SU-DHL-6 (cell line): ENCODE results near the gene NFATC1.

Experiments
- H2AFZ ChIP-seq: fragments of 200-600 bp; sonication (generic); 2 replicates; pipeline ENCODE4 v1.6.1; 2014; ENCODE audit warnings: low read depth, mild to moderate bottlenecking, moderate library complexity, mixed read lengths, antibody characterized with exemption, low read length; ENCODE audit not compliant: severe bottlenecking
- H3F3A ChIP-seq: fragments of 200-600 bp; shearing (Covaris generic); 2 replicates; pipeline ENCODE4 v1.6.0; 2016; ENCODE audit warnings: antibody characterized with exemption, mild to moderate bottlenecking; ENCODE audit not compliant: insufficient read depth
- H3K27ac ChIP-seq: fragments of 200-600 bp; sonication (generic); 2 replicates; pipeline ENCODE4 v1.5.1; 2016; ENCODE audit warnings: low read depth, mild to moderate bottlenecking, low read length, moderate library complexity, mixed read lengths
- H3K27me3 ChIP-seq: fragments of 200-600 bp; sonication (generic), shearing (Covaris generic); 2 replicates; pipeline ENCODE4 v1.6.0; 2014; ENCODE audit warnings: mild to moderate bottlenecking, low read length
- H3K36me3 ChIP-seq: fragments of 200-600 bp; sonication (generic); 2 replicates; pipeline ENCODE4 v1.6.1; 2014; ENCODE audit warnings: mild to moderate bottlenecking, low read length, mixed read lengths
- H3K4me2 ChIP-seq: fragments of 300-600, 200-600 bp; shearing (Covaris generic), sonication (generic); 2 replicates; pipeline ENCODE4 v1.6.0; 2014; ENCODE audit warnings: low read length, low read depth, mild to moderate bottlenecking; ENCODE audit not compliant: poor library complexity, severe bottlenecking
- H3K4me3 ChIP-seq: fragments of 200-600 bp; sonication (generic); 2 replicates; pipeline ENCODE4 v1.5.1; 2014; ENCODE audit warnings: antibody characterized with exemption, low read length, mild to moderate bottlenecking, mixed read lengths; ENCODE audit not compliant: insufficient read depth, poor library complexity, severe bottlenecking
- H3K79me2 ChIP-seq: fragments of 200-600 bp; sonication (generic); 2 replicates; pipeline ENCODE4 v1.6.1; 2014; ENCODE audit warnings: mild to moderate bottlenecking, low read length, moderate library complexity; ENCODE audit not compliant: insufficient read depth
- H3K9ac ChIP-seq: fragments of 200-600 bp; sonication (generic); 2 replicates; pipeline ENCODE4 v1.7.0; 2014; ENCODE audit warnings: mild to moderate bottlenecking, low read length
- H3K9me2 ChIP-seq: fragments of 200-600 bp; sonication (generic); replicated peaks from 2 replicates; pipeline ENCODE4 v1.6.1; 2014; ENCODE audit warnings: low read length; ENCODE audit not compliant: insufficient read depth
- H3K9me3 ChIP-seq: fragments of 200-600 bp; sonication (generic); 2 replicates; pipeline ENCODE4 v1.6.1; 2014; ENCODE audit warnings: low read length, mixed read lengths; ENCODE audit not compliant: insufficient read depth
- H4K20me1 ChIP-seq: fragments of 200-600 bp; sonication (generic); 2 replicates; pipeline ENCODE4 v1.6.1; 2014; ENCODE audit warnings: low read depth, mild to moderate bottlenecking, antibody characterized with exemption, low read length, moderate library complexity, mixed read lengths
- CTCF ChIP-seq: fragments of 200-600 bp; sonication (generic); IDR thresholded peaks from one replicate; pipeline ENCODE4 v1.5.1; 2017; ENCODE audit warnings: antibody characterized with exemption, mild to moderate bottlenecking, low read length, moderate library complexity; ENCODE audit not compliant: insufficient read depth, poor library complexity, severe bottlenecking
- EZH2phosphoT487 ChIP-seq: fragments of 200-600 bp; sonication (generic), shearing (Covaris generic); conservative IDR thresholded peaks from 2 replicates; pipeline ENCODE4 v1.6.1; 2018; ENCODE audit warnings: mild to moderate bottlenecking, antibody characterized with exemption, low read length, moderate library complexity, mixed read lengths

Gene NFATC1

DNA sequence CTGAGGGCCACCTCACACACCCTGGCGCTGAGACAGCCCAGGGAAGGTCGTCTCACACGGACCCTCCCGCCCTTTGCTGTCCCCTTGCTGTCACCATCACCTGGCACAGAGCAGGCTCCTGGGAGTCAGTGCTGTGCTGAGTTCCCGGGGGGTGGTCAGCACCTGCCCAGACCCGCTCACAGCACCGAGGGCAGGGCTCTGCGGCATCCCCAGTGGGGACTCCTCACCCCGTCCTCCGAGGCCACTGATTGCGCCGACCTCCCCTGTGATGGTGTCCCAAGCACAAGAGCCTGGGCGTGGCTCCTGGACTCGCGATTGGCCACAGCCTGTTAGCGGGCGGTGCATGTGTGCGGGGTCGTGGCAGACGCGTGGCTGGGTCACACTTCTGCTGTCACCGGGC, 65.9 kb downstream of the NFATC1 start:
- Histone ChIP-seq H4K20me1 (no peaks in the 10 kb centered on the region), H3K27ac (peak overlapping the region; percentile 89; the same call in 1 of the 2 replicates)

DNA sequence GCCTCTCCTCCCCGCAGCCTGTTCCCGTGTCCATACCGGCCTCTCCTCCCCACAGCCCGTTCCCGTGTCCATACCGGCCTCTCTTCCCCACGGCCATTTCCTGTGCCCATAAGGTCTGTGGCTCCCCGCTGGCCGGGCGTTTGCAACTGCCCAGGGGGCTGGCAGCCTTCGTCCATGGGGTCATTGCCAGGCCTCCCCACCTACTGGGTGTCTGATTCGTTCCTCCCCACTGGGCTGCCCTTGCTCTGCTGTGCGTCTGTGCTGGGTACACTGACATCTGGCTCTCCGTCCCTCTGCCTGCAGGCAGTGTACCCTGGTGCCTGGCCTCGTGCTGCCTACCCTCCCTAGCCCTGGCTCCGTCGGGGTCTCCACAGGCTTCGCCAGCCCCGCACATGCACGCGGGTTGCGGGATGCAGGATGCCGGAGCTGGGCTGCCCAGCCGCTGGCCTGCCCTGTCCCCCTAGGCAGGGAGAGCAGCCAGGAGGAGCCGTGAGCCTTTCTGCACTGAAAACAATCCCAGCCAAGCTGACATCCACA, 67.8 kb downstream of the NFATC1 start:
- Histone ChIP-seq H3K79me2 (no peaks in the 10 kb centered on the region), H3K9me3 (no peaks in the 10 kb centered on the region), H2AFZ (no peak overlapping the region), H3K27ac (peak overlapping the region; percentile 33; the same call in 1 of the 2 replicates), H4K20me1 (no peaks in the 10 kb centered on the region), H3K36me3 (no peaks in the 10 kb centered on the region), H3K9ac (no peak overlapping the region), H3F3A (peaks cover 19% of the 10 kb centered on the region), H3K9me2 (no peaks in the 10 kb centered on the region), H3K4me2 (no peak overlapping the region), H3K4me3 (no peak overlapping the region), H3K27me3 (no peaks in the 10 kb centered on the region)
- TF ChIP-seq EZH2phosphoT487 (no peak), CTCF (no peak)

More for the DNA sequence above, 65.9 kb downstream of the NFATC1 start:
- no peak overlapping the region for H2AFZ ChIP-seq
- no peaks in the 10 kb centered on the region for H3K9me2 ChIP-seq
- H3K4me2 ChIP-seq, result no peak overlapping the region
- H3K79me2 ChIP-seq, result no peaks in the 10 kb centered on the region
- no peaks in the 10 kb centered on the region for H3K27me3 ChIP-seq
- TF ChIP-seq CTCF, result no peak
- TF ChIP-seq EZH2phosphoT487, result no peak
- no peak overlapping the region for H3K4me3 ChIP-seq
- peaks cover 15% of the 10 kb centered on the region for H3F3A ChIP-seq
- no peaks in the 10 kb centered on the region for H3K9me3 ChIP-seq
- H3K36me3 ChIP-seq, result no peaks in the 10 kb centered on the region
- H3K9ac ChIP-seq, result no peak overlapping the region

DNA sequence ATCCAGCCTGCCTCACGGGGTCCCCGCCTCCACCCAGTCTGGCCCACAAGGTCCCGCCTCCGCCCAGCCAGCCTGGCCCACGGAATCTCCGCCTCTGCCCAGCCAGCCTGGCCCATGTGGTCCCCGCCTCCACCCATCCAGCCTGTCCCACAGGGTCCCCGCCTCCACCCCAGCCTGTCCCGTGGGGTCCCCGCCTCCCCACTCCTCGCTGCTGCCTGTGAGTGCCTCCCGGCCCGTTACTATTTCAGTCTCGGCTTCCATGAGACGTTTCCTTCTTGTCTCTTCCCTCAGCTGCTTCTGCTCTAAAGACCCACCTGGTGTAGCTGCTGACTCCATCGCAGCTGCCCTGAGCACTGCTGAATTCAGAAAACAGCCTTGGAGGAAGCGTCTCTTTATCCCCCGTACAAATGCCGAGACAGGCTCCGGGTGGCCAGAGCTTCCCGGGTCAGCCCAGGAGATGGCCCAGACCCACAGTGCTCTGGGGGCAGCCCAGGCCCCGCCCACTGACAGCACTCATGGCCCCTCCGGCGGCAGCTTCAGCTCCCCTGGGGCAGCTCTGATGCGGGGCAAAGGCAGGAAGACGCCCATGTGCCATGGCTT, 69.8 kb downstream of the NFATC1 start:
- no peaks in the 10 kb centered on the region for H3K27me3 ChIP-seq
- H2AFZ ChIP-seq, result peak overlapping the region; percentile 42
- H3K9ac ChIP-seq, result peak overlapping the region; percentile 65
- peak overlapping the region; percentile 47 for H3K4me3 ChIP-seq
- H3K27ac ChIP-seq, result peak overlapping the region; percentile 89
- peaks cover 19% of the 10 kb centered on the region for H3F3A ChIP-seq
- H3K79me2 ChIP-seq, result no peaks in the 10 kb centered on the region
- H4K20me1 ChIP-seq, result no peaks in the 10 kb centered on the region
- no peak for TF ChIP-seq EZH2phosphoT487
- H3K9me3 ChIP-seq, result no peaks in the 10 kb centered on the region
- peak overlapping the region; percentile 63 for H3K4me2 ChIP-seq
- H3K9me2 ChIP-seq, result no peaks in the 10 kb centered on the region
- no peaks in the 10 kb centered on the region for H3K36me3 ChIP-seq

- Histone ChIP-seq H3K36me3 (no peaks in the 10 kb centered on the region), H3K9me2 (no peaks in the 10 kb centered on the region), H4K20me1 (no peaks in the 10 kb centered on the region), H3K27ac (peak overlapping the region; percentile 89), H3K27me3 (no peaks in the 10 kb centered on the region), H3K9ac (peak overlapping the region; percentile 65), H2AFZ (peak overlapping the region; percentile 42), H3K9me3 (no peaks in the 10 kb centered on the region), H3K4me2 (peak overlapping the region; percentile 63), H3F3A (peaks cover 19% of the 10 kb centered on the region), H3K4me3 (peak overlapping the region; percentile 47), H3K79me2 (no peaks in the 10 kb centered on the region)
- no peak for TF ChIP-seq EZH2phosphoT487
- TF ChIP-seq CTCF, result no peak
Observed at GRCh38 chr18:79466591-79466990, 70.9 kb downstream of the NFATC1 start.
